Measurements from ENCODE around the gene UBE3D. TPM values are rescaled to one million over a fixed set of nuclear protein-coding genes. Genes with fewer than 3 reads are reported as not detected.

UBE3D gene, protein sequence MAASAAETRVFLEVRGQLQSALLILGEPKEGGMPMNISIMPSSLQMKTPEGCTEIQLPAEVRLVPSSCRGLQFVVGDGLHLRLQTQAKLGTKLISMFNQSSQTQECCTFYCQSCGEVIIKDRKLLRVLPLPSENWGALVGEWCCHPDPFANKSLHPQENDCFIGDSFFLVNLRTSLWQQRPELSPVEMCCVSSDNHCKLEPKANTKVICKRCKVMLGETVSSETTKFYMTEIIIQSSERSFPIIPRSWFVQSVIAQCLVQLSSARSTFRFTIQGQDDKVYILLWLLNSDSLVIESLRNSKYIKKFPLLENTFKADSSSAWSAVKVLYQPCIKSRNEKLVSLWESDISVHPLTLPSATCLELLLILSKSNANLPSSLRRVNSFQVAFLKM
- polyA plus RNA-seq (2014; cell fraction: cytosol; rRNA removed): 11.9 and 12.5 TPM in 2 replicates
- 11.4 and 16.9 TPM in 2 replicates for polyA plus RNA-seq (2014; cell fraction: nucleus; rRNA removed)

DNA sequence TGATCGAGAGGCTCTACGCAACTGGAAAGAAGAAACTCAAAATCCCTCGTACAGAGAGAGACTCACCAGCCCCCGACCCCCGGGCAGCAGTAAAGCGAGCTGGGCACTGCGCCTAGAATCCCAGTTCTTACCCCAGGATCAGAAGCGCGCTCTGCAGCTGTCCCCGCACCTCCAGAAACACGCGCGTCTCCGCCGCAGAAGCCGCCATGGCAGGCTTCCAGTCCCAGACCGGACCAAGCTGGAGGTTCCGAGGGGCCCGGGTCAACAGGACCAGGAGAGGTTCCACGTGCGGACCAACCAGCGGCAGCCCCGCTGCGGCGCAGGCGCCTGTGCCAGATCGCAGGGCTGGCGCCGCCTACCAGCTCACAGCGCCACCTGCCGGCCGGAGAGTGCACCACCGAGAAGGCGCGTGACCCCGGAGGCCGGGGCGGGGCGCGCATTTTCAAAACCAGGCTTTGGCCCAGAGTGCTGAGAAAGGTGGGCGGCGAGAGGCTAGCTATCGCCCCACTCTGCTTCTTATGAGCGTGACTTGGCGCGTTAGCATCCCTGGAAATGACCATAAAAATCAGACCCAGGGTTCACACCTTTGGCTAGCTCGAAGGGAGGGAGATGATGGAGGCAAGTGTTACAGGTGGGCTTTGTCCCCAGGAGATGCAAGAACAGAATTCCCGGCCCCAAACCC lies at the start of gene UBE3D:
Gene UBE3D (minus strand): TSS at position 331 of the 682 bp plus-strand sequence. CDS start 123 bp downstream, at position 208.
- DNase-seq (ENCODE audit: low spot score): peak; percentile 78

DNA sequence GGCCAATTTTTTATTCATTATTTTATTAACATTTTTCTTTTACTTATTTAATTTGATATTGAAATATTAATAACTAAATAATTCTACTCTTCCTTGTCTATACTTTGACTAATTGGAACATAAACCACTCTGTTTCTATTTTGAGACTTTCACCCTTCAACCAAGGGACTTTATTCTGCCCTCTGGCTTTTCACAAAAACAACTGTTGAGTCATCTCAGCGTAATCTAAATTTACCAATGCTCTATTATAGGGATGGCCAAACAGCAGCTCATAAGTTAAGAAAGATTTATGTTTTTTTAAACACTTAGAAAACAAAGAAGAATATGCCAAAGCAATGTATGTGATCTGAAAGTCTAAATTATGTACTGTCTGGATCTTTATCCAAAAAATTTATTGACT lies 48.5 kb upstream of the UBE3D start:
- no peak for DNase-seq (ENCODE audit: low spot score)

DNA sequence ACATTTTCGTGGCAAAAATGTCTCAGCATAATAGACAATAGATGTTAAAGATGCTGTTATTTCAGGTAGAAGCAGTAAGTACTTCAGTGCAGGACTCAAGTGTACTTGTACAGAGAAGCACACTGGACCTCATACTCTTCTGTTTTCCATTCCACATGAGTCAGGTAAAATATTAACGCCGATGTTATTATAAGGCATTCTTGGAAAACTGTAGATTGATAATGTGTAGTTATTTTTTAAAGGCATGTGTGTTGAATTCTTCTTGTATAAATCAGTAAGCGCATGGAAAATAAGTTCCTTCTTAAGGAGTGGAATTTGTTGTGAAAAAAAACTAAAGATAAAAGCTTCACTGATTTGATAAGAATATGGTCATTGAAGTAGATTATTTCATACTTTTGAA lies 47.6 kb upstream of the UBE3D start:
- no peak for DNase-seq (ENCODE audit: low spot score)

DNA sequence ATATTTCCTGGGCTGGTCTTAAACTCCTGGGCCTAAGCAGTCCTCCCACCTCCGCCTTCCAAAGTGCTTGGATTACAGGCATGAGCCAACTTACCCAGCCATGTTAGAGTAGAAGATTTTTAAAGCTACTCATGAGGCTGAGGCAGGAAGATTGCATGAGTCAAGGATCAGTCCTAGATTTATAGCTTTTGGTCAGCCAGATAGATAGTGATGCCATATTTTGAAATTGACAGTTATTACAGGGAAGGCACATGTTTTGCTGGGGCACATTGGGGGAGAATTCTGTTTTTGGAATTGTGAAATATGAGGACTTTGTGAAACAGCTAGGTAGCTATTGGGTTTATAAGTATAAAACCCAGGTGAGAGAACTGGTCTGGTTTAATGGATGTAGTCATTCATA lies 42.7 kb upstream of the UBE3D start:
- DNase-seq (ENCODE audit: low spot score): no peak

DNA sequence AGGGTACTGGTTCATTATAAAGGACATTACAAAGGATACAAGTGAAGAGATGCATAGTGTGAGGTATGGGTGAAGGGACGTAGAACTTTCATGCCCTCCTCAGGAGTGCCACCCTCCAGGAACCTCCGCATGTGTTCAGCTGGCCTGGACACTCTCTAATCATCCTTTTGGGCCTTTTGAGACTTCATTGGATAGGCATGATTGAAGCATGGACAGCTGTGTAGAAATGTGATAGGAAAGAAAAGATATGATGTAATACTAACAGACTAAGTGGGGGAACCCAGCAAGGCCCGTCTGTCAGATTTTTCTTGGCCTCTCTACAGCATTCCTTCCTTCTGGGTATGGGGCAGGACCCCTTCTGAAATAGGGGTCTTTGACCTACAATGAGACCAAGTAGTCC lies 32.9 kb upstream of the UBE3D start:
- no peak for DNase-seq (ENCODE audit: low spot score)

GRCh38 chr6:83097675-83098074 lies 32.0 kb upstream of the UBE3D start:
- DNase-seq (ENCODE audit: low spot score): no peak

- no peak for DNase-seq (ENCODE audit: low spot score)
Measured at GRCh38 chr6:83097204-83097603, 31.6 kb upstream of the UBE3D start.

GRCh38 chr6:83096791-83097190 lies 31.1 kb upstream of the UBE3D start:
- no peak for DNase-seq (ENCODE audit: low spot score)

DNA sequence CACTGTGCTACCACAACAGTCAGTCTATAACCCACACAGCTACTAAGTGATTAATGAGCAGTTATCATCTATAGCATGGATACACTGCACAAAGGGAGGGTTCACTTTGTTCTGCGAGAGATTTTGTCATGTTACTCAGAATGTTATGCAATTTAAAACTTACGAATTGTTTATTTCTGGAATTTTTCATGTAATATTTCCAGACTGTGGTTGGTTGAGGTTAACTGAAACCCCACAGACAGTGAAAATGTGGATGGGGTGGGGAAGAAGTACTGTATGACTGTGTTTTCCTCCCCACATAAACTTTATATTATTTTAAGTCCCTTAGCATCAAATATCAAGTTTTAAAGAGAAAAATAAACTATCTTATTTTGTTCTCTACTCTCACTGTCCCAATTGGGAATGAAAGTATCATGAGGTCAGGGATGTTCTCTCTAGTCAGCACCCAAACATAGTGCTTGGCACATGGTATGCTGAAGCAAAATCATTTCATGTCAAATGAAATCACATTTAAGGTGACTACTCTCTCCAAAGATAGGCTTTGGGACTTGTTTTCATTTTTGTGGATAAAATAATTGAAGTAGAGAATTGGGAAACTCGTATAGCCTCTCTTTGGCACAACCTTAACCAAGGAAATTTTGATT lies 27.2 kb upstream of the UBE3D start:
- no peak for DNase-seq (ENCODE audit: low spot score)

DNA sequence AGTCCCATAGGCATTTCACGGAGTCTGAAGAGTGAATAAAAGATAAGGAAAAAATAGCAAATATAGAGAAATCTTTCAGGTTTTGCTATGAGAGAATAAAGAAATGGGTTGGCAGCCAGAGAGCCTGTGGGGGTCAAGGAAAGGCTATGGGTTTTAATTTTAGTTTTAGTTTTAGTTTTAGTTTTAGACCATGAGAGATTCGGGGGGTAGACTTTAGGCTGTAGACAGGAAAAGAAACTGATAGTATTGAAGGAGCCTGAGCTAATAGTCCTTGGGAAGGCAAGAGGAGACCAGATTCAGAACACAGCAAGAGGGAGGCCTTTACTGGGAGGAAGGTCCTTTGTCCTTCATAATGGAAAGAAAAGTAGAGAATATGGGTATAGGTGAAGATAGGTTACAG lies 21.1 kb upstream of the UBE3D start:
- no peak for DNase-seq (ENCODE audit: low spot score)

DNA sequence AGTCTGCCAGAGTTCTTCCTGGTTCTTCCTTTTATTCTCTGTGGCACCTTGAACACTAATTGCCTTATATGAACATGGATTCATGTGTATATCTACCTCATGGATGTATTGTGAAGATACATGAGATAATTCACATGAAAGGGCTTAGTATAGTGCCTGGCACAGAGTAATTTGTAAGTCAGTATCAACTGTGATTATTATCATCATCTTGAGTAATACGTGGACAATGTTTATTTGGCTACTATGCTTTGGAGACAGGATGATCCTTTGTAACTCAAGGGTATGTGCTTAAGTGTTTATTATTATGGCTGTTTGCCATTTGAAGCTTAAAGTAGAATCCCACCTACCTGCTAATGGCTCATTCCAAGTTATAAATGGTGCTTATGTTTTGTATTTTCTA lies 17.8 kb upstream of the UBE3D start:
- no peak for DNase-seq (ENCODE audit: low spot score)

DNA sequence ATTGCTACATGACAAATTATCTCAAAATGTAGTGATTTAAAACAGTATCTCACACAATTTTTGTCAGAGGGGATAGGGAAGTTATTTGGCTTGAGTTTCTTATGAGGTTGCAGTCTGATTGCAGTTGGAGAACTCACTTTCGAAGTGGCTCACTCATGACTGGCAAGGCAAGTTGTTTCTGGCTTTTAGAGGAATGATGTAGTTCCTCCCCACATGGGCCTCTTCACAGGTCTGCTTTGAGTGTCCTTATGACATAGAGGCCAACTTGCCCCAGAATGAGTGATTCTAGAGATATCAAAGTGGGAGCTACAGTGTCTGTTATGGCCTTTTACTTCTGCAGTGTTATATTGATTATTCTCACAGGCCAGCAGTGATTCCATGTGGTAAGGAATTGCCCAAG lies 8.0 kb upstream of the UBE3D start:
- DNase-seq (ENCODE audit: low spot score): no peak

- DNase-seq (ENCODE audit: low spot score): no peak
Measured at GRCh38 chr6:83072726-83073125, 7.1 kb upstream of the UBE3D start.

DNA sequence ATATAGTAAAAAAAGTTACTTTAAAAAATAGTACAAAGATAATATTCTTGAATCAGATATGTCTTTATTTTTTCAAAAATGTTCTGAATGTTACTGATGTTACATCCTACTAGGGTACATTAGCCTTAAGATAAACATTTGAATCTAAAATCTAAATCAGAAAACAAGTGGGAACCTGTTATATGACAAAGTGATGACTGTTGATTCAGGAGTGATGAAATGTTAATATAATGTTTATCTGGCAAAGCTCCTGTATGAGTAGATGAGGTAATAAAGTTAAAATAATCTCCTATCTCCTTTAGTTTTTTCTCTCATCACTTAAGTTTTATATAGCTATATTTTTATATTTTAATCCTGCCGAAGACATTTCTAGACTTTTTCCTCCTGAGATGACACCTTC lies 6.1 kb upstream of the UBE3D start:
- no peak for DNase-seq (ENCODE audit: low spot score)

DNA sequence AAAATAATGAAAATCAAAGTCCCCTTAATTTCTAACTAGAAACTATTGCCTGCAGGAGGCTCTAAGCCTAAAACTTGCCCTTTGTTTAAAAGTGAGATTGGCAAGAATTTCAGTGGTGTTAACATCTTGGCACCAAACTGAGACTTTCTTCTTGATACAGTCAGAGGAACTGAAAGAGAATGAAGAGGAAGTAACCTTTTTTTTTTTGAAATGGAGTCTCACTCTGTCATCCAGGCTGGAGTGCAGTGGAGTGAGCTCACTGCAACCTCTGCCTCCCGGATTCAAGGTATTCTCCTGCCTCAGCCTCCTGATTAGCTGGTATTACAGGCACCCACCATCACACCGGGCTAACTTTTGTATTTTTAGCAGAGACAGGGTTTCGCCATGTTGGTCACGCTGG lies 5.4 kb upstream of the UBE3D start:
- DNase-seq (ENCODE audit: low spot score): no peak

- no peak for DNase-seq (ENCODE audit: low spot score)
Measured at GRCh38 chr6:83069633-83070032, 4.0 kb upstream of the UBE3D start.

GRCh38 chr6:83068616-83069015 lies 3.0 kb upstream of the UBE3D start:
- DNase-seq (ENCODE audit: low spot score): no peak

GRCh38 chr6:83067448-83068439 lies 2.1 kb upstream of the UBE3D start, which contains the start of gene DOP1A:
DOP1A (plus strand) TSS chr6:83067671; CDS start chr6:83096978, 29,307 bp downstream.
- DNase-seq (ENCODE audit: low spot score): peak; percentile 93

- no peak for DNase-seq (ENCODE audit: low spot score)
Measured at GRCh38 chr6:83062225-83062624, 3.4 kb downstream of the UBE3D start.

DNA sequence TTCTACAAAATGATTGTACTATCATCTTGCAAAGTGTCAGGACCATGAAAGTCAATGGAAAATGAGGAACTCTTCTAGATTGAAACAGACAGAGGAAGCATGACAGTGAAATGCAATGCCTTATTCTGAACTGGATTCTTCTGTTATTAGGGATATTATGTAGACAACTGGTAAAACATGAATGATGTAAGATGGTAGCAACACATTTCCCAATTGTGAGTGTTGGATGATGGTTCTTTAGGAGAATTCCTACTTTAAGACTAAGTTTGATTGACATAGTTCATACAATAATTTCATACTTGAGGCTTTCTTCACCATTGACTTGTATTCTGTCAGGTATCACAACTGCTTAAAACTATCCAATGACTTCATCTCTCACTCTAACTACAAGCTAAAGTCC lies 4.5 kb downstream of the UBE3D start:
- DNase-seq (ENCODE audit: low spot score): no peak

DNA sequence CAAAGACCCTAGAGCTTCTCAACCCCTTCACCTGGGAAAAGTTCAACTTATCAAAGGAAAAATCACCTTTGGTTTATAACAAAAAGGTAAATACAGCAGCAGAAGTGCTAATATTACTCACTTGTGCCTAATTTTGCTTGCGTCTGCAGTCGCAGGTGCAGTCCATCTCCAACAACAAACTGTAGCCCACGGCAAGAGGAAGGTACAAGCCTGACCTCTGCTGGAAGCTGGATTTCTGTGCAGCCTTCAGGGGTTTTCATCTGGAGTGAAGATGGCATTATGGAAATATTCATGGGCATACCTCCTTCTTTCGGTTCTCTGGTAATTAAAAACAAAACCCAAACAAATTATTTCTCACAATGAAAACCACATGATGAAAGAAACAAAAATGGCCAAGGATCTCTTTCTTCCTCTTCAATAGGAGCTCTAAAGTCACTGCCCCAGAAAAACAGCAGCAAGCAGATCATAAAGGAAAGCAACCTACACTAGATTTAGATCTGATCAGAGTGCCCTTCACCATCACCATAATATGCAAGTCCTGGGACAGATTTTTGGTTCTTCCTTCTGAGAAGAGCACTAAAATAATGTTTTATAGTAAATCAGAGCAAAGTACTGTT lies 7.8 kb downstream of the UBE3D start:
- peak; percentile 46 for DNase-seq (ENCODE audit: low spot score)
